HG03460 (cell line): ENCODE results near the gene THOC5.
"Not testable (repeated sequence)": the region's sequence is repeated elsewhere in the genome, so short reads cannot be mapped to it uniquely, and the experiment has no call there.

ENCODE experiments used
- ATAC-seq: cut with Tn5 transposase; IDR thresholded peaks from one replicate; pipeline ENCODE4 v1.9.1; 2021; ENCODE audit not compliant: unreplicated experiment

THOC5 gene

DNA sequence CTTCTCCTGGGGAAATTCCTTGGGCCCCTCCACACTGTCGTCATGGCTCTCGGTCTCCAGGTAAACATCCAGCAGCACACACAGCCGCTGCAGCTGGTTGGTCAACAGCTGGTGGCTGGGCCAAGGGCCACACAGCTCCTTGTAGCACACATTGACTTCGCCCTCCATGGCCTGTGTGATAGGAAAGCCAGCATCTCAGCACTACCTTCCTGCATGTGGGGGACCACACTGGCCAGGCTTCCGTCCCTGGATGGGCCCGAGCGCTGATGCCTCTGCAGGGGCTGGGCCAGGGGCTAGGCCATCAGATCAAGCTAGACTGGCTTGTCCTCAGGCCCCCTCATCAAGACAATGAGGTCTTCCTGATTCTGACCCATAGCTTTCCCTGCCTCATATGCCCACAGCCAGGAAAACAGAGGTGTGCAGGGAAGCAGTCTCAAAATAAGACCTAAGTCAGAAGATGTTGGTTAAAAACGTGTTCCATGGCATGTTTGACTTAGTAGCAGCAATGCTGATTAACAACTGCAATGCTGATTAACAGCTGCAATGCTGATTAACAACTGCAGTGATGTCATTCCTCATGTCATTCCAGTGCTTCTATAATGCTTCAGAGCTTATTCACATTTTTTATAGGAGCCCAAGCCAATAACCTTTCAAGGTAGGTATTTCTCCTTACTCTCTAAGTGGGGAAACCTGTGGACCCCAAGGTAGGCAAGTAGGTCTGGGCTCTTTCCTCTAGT, 42.3 kb downstream of the THOC5 start:
- ATAC-seq = no peak

DNA sequence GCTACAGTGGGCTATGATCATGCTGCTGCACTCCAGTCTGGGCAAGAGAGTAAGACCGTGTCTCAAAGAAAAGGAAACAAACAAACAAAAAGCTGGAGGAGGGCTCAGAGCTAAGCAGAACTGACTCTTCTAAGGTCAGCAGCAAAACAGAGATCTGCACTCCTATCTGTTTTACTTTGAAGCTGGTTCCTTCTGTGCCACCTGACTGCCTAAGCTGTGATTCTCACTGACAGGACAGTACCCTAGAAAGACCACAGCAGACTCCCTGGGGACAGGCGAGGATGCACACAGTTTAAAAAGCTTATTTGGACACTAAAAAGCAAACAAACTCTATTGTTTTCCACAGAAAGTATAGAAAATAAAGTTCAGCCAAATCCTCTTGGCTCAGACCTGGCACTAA, 43.0 kb downstream of the THOC5 start:
- no peak for ATAC-seq

- ATAC-seq = no peak
Observed at GRCh38 chr22:29509815-29510214, 43.7 kb downstream of the THOC5 start.

DNA sequence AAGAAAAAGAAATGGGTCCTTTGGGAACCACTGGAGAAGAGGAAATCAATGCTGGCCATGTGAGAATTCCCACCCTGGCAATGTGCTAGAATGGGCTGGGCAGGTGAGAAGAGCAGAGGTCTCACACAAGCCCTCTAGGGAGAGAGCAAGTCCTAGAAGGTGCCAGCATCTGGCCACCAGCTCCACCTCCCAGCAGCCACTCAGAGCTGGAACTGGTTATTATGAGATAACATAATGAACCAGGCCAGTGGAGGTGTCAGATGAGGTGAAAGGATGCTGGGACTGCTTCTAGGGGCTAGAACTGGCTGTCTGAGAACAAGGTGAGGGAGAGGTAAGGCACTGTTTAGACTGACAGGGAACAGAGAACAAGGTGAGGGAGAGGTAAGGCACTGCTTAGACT, 44.3 kb downstream of the THOC5 start:
- ATAC-seq = no peak

DNA sequence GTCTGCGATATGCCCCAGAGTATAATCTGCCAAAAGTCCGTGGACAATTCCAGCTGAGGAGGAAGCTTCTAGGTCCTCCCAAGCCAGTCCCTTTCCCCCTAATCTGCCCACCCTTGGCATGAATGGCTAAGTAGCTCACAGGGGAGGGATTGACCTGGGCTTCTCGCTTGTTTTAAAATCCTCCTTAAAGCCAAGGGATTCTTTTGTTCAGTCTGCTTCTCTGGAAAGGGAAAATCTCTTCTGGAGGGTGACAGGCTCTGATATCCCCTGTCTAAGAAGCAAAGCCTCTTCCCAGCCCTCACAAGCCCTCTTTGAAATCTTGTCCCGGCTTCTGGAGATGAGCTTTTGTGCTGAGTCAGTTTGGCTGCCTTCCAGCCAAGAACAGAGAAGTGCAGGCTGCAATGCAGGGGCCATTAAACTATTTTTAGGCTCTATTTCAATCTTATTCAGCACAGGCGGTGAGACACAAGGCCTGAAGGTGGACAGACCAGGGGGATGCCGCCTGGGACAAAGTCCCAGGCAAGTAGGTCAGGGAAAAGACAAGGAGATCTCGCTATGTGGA, 49.7 kb downstream of the THOC5 start:
- no peak for ATAC-seq

- no peak for ATAC-seq
Observed at GRCh38 chr22:29499852-29500251, 53.7 kb downstream of the THOC5 start.

DNA sequence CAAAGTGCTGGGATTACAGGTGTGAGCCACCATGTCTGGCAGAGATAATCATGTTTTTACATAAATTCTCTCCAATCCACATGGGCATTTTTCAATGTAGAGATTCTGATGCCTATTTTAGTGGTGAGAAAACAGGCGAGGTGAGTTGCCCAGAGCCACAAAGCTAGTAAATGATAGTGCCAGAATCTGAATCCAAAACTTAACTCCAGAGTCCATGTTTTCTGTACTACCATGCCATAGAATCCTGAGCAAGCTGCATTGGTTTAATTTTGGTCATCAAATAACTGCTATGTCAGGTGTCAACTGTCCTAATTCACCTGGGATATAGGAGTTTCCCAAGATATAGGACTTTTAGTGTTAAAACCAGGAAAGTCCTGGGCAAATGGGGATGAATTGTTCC, 59.9 kb downstream of the THOC5 start:
- ATAC-seq = no peak

DNA sequence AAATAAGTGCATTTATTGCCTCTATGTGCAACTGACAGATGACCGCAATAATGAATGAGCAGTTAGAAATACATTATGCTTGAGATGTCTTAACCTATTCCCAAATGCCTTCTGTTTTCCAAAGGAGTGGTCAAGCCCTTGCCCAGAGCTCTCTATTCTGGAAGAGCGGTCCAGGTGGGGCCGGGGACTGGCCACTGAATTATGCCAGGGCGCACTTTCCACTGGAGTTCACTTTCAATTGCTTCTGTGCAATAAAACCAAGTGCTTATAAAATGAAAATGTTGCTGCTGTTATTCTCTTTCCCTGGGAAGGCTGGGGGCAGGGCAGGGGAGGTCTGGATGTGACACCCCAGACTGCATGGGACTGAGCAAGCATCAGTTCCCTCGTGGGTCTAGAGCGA, 62.5 kb downstream of the THOC5 start:
- ATAC-seq = no peak

- ATAC-seq = not testable (repeated sequence)
Observed at GRCh38 chr22:29489127-29489780, 64.3 kb downstream of the THOC5 start.

DNA sequence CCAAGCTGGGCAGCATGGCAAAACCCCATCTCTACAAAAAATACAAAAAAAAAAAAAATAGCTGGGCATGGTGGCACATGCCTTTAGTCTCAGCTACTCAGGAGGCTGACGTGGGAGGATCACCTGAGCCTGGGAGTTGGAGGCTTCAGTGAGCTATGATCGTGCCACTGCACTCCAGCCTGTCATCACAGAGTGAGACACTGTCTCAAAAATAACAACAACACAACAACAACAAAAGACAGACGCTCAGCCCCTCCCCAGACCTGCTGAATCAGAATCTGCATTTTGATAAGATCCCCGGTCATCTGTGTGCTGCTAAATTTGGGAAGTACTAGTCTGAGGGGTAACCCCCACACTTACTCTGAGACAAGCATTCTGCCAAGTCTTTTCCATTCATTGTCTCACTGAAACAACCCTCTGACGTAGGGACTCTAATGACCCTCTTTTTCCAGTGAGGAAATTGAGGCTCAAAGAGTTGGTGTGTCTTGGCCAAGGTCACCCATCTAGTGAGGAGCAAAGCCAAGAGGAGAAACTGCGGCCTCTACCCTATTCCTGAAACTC, 66.1 kb downstream of the THOC5 start:
- ATAC-seq = no peak

DNA sequence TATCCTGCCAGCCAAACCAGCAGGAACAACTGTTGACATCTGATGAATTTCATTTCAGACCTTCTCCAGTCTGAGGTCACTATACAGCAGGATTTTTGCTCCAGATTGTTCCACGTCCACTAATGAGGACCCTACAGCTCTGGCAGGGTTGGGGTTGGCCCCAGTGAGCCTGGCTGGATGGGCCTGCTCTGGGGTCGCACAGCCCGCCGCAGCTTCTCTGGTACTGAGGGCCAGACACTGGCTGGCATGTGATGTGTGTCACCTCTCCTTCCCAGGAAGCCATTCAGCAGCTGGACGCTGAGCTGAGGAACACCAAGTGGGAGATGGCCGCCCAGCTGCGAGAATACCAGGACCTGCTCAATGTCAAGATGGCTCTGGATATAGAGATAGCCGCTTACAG, 68.1 kb downstream of the THOC5 start:
- ATAC-seq = no peak

- no peak for ATAC-seq
Observed at GRCh38 chr22:29484642-29485041, 68.9 kb downstream of the THOC5 start.

DNA sequence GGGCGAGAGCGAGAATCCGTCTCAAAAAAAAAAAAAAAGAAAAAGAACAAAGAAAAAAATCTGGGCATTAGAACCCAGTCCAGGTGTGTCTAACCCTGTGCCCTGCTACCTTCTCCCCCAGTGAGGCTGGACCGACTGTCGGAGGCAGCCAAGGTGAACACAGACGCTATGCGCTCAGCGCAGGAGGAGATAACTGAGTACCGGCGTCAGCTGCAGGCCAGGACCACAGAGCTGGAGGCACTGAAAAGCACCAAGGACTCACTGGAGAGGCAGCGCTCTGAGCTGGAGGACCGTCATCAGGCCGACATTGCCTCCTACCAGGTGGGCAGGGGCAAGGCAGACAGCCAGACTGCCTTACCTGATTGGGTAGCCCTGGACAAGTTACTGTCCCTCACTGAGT, 70.3 kb downstream of the THOC5 start:
- ATAC-seq = no peak

- no peak for ATAC-seq
Observed at GRCh38 chr22:29482726-29483125, 70.8 kb downstream of the THOC5 start.

- no peak for ATAC-seq
Observed at GRCh38 chr22:29482253-29482652, 71.3 kb downstream of the THOC5 start.

DNA sequence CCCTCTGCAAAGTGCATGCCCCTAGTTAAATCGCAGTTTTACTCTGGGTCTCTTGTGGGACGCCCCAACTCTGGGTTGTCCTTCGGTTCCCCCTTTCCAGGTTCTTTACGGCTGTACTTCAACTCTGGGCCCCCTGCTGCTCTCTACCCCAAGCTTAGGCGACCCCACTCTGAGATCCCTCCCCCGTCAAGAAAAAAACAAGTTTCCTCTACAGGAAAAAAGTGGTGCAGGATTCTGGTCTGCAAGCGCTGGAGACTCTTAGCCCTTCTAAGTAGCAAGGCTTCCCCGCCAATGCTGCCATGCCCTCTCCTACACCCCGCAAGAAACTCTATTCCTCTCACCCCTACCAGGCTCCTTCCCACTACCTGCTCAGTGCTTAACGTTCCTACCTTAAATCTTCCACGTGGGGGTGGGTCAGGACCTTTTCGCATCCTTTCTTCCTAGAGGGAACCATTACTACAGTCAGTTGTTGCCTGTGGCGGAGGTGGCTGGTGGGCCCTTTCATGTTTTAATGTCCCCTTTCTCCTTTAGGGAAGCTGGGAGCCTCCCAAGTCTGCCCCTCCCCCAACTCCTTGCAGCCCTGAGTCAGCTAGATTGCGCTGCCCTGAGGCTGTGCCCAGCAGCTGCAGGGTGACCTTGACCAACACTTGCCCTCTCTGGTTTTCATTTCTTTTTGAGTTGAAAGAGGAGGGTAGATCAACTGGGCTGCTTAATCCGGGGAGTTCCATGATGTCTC, 72.1 kb downstream of the THOC5 start:
- no peak for ATAC-seq

- ATAC-seq = no peak
Observed at GRCh38 chr22:29480512-29481264, 72.9 kb downstream of the THOC5 start.

GRCh38 chr22:29480262-29480511, 73.4 kb downstream of the THOC5 start:
- no peak for ATAC-seq

- no peak for ATAC-seq
Observed at GRCh38 chr22:29479417-29480261, 73.9 kb downstream of the THOC5 start, which contains the start of gene NEFH. NEFH (plus strand) TSS chr22:29480218; CDS start chr22:29480263, 45 bp downstream.
